LNCaP clone FGC (cell line): Measurements from ENCODE around the gene FITM2.
"Not testable (repeated sequence)": the region's sequence is repeated elsewhere in the genome, so short reads cannot be mapped to it uniquely, and the experiment has no call there.

Experiments used
- DNase-seq: peaks from one replicate; pipeline ENCODE4 v3.0.0-alpha.2; 2011; ENCODE audit warnings: low read depth
- H3K4me3 ChIP-seq: 2 replicates; pipeline ENCODE4 v1.5.1; 2011; ENCODE audit warnings: mild to moderate bottlenecking, low read depth, low read length, control low read depth
- CTCF ChIP-seq: IDR thresholded peaks from 2 replicates; pipeline ENCODE4 v1.5.1; 2012; ENCODE audit warnings: mild to moderate bottlenecking; ENCODE audit not compliant: control insufficient read depth, insufficient read depth; ENCODE audit errors: extremely low read depth

FITM2 gene

GRCh38 chr20:44301285-44301684 is 9.7 kb downstream of the FITM2 start:
- TF ChIP-seq CTCF = no peak
- no peak for DNase-seq
- no peak overlapping the region for H3K4me3 ChIP-seq

GRCh38 chr20:44299011-44299535 is 11.9 kb downstream of the FITM2 start:
- not testable (repeated sequence) for H3K4me3 ChIP-seq, DNase-seq

GRCh38 chr20:44297721-44298120 is 13.3 kb downstream of the FITM2 start:
- no peak for TF ChIP-seq CTCF
- no peak for DNase-seq
- no peak overlapping the region for H3K4me3 ChIP-seq

- TF ChIP-seq CTCF = no peak
- no peak for DNase-seq
These were observed 15.0 kb downstream of the FITM2 start for GRCh38 chr20:44296011-44296410.

GRCh38 chr20:44291754-44292153 is 19.2 kb downstream of the FITM2 start:
- TF ChIP-seq CTCF = no peak
- DNase-seq = no peak
- no peak overlapping the region for H3K4me3 ChIP-seq

More at GRCh38 chr20:44296011-44296410, 15.0 kb downstream of the FITM2 start:
- H3K4me3 ChIP-seq = no peak overlapping the region

GRCh38 chr20:44288252-44288651 is 22.8 kb downstream of the FITM2 start:
- DNase-seq = no peak
- no peak for TF ChIP-seq CTCF
- no peak overlapping the region for H3K4me3 ChIP-seq

GRCh38 chr20:44287272-44288097 is 23.5 kb downstream of the FITM2 start:
- no peak overlapping the region for H3K4me3 ChIP-seq
- no peak for DNase-seq
- TF ChIP-seq CTCF = no peak
